Hepatic stellate cell (primary cell): ENCODE measurements around the gene SLC2A4.

Experiments used
- DNase-seq: peaks from one replicate; pipeline ENCODE4 v3.0.0; 2011; ENCODE audit warnings: low spot score

SLC2A4 gene

DNA sequence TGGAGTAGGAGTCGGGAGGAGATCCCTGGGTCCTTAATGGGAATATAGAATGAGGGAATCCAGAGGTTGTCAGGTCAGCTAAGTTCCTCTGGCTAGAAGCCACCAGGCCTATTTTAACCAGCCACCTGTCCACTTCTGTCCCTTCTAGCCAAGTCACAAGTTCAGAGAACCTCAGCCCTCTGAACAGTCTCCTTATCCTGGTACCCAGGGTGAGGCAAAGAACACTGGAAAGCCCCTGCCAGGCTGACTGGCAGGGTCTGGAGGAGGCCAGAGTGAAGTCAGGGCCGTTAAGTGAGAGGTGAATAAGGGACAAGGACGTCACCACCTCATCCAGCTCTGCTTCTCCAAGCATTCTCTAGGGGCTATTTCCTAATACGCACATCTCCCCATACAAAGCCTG lies 32.7 kb upstream of the SLC2A4 start:
- DNase-seq: no peak

- DNase-seq: no peak
These were observed 32.3 kb upstream of the SLC2A4 start for GRCh38 chr17:7249214-7249613.

GRCh38 chr17:7249830-7250229 lies 31.7 kb upstream of the SLC2A4 start:
- DNase-seq: no peak

- no peak for DNase-seq
These were observed 30.6 kb upstream of the SLC2A4 start for GRCh38 chr17:7250695-7251627.

DNA sequence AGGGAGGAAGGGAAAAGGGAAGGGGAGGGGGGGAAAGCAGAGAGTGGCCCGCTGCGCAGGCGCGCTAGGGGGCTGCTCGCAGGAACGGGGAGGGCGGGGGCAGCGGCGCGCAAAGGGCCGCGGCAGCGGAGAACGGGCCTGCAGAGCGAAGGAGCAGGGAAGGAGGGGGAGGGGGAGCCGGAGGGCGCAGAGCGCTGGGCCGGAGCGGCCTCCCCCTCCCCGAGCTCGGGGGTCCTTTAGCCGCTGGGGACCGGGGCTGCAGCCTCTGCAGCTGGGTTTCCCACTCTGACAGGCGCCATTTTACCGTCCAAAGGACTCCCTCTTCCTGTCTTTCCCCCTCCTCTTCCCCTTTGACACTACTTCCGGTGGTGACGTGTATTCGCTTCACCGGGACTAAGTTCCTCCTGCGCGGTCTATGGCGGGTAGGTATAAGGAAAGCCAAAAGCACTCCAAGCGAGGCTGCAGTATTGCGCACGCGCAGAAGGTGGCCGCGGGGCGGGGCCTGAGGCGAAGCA lies 29.8 kb upstream of the SLC2A4 start, which contains the start of gene CTDNEP1:
TSS of gene CTDNEP1 (minus strand) at position 74 of the 515 bp plus-strand sequence. CDS start 438 bp downstream, outside the sequence.
- peak; percentile 99 for DNase-seq

DNA sequence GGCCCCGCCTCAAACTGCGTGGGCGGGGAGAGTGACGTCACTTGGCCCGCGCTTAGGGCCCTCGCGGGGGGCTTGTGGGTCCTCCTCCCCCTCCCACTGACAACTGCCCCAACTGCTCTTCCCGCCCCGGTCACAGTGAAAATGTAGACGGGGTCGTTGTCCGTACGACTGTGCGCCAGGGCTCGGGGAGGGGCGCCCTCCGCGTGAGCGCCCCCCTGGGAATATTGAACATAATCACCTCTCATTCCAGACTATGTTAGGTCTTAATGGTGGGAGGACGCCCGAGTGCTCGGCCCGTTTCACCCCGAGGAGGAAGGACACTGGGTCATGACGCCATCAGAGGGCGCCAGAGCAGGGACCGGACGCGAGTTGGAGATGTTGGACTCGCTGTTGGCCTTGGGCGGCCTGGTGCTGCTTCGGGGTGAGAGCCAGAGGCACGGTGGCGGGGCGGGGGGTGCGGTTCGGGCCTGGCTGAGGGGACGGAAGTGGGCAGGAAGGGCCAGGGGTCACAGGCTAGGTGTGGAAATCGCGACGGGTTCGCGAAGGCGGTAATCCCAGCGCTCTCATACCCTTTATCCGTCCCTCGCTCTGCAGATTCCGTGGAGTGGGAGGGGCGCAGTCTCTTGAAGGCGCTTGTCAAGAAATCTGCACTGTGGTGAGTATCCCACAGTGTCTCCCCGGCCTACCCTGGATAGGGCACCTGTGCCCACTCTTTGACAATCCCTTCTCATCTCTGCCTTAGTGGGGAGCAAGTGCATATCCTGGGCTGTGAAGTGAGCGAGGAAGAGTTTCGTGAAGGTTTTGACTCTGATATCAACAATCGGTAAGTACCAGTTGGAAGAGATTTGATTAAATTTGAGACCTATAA lies 29.1 kb upstream of the SLC2A4 start, which contains the start of gene ELP5:
TSS of gene ELP5 (plus strand) at position 40 of the 868 bp plus-strand sequence. CDS start at position 376, 336 bp downstream.
- peak; percentile 94 for DNase-seq

DNA sequence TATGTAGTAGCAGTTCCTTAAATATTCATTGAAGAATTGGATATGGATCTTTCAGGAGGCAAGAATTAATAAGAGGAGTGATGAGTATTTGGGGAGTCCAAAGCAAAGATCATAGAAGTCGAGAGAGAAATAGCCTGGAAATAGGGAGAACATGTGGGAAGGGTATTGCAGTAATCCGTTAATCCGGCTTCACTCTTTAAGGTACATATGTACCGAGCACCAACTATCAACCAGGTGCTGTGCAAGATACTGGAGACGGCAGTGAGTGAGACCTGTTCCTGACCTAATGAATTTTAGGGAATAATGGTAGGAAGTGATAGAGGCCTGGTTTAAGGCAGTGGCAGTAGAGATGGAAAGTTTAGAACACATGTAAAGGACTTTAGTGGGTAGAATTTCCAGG lies 28.4 kb upstream of the SLC2A4 start:
- DNase-seq: no peak

DNA sequence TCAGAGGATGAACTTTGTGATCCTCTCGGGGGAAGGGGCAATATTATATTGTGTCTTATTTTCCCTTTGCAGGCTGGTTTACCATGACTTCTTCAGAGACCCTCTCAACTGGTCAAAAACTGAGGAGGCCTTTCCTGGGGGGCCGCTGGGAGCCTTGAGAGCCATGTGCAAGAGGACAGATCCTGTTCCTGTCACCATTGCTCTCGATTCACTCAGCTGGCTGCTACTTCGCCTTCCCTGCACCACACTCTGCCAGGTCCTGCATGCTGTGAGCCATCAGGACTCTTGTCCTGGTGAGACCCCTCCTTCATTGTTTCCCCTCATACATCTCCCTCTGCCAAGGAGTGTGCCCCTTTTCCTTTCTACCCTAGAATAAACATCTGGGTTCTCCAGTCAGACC lies 27.0 kb upstream of the SLC2A4 start:
- no peak for DNase-seq

DNA sequence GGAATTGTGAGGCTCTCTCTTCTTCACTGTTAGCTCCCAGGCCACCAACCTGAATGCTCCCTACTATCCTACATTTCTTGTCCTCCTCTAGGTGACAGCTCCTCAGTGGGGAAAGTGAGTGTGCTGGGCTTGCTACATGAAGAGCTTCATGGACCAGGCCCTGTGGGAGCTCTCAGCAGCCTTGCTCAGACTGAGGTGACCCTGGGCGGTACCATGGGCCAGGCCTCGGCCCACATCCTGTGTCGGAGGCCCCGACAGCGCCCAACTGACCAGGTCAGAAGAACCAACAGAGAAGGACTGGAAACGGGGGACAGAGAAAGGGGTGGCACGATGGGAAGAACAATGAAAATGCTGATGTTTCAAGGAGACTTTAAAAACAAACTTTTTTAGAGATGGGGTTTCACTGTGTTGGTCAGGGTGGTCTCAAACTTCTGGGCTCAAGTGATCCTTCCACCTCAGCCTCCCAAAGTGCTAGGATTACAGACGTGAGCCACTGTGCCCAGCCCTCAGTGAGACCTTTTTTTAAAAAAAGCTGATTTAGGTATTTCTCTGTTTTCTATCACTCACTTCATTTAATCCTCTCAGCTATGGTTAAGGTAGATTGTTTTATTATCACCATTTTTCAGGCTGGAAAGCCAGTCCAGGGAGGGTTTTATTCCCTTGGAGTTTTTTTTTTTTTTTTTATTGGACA lies 24.6 kb upstream of the SLC2A4 start:
- no peak for DNase-seq

DNA sequence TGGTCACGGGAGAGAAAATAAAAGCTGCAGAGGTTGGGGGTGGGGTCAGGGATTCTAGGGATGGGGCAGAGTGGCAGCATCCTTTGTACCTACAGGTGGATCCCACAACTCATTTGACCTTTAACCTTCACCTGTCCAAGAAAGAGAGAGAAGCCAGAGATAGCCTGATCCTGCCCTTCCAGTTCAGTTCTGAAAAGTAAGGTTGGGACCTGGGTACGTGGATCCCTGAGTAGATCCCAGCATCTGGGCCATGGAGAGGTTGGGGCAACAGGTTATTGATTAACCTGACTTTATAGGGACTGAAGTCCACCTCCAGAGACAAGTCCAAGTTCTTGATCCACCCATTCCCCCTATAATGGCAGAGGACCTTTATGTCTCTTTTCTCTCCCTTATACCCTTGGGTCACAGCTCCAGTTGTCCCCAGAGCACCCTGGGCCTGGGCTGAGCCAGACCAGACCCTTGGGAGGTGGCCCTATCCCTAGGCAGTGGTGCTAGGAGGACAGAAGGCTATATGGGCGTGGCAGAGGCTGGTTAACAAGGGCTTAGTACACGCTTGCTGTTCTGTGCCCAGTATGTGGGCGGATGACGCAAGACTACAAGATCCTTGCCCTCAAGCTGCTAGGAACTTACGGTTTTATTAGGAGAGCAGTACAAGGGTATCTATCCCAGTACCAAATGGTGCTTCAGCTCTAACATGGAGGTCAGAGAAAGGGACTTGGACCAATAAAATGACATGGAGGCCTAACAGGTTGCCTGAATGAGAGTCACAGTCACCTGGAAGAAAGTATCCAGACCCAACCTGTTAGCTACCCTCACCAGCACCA lies 22.6 kb upstream of the SLC2A4 start:
- no peak for DNase-seq

- DNase-seq: no peak
These were observed 22.0 kb upstream of the SLC2A4 start for GRCh38 chr17:7259555-7259889.

- DNase-seq: no peak
These were observed 21.4 kb upstream of the SLC2A4 start for GRCh38 chr17:7260151-7260550.

GRCh38 chr17:7260651-7261378 lies 20.7 kb upstream of the SLC2A4 start:
- peak; percentile 60 for DNase-seq

- DNase-seq: peak; percentile 28
These were observed 19.9 kb upstream of the SLC2A4 start for GRCh38 chr17:7261379-7262191.

DNA sequence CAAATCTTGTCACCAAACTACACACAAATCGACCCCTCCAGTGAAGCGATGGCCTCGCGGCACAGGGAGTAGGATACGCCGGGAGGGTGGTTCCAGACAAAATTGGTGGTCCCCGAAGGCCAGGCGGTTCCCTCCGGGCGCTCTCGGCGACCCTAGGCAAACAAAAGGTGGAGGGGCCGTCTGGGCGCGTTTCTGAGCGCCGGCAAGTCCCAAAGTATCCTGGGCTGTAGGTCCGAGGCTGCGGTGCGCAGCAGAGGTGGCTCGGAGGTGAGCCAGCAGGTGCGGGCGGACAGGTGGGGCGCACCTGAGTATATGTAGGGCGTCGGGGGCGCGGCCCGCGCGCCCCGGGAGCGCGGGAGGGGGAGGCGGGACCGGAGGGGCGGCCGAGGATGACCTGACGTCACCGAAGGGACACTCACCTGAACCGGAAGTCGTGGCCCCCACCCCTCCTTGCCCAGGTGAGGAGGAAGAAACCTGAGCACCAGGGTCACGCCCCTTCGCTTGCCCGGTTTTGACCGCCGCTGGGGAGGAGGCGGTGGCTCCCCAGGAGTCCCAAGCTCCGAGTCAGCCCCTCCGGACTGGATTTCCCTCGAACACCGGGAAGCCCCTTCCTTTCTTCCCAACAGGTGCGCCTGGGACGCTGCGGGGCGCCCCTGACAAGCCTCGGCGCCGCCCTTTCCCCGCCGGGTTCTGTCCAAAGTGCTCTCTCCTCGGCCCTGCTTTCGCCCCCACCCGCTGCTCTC lies 19.2 kb upstream of the SLC2A4 start, which contains the start of gene CLDN7:
TSS of gene CLDN7 (minus strand) at position 287 of the 743 bp plus-strand sequence. CDS start 435 bp downstream, outside the sequence.
- DNase-seq: no peak

DNA sequence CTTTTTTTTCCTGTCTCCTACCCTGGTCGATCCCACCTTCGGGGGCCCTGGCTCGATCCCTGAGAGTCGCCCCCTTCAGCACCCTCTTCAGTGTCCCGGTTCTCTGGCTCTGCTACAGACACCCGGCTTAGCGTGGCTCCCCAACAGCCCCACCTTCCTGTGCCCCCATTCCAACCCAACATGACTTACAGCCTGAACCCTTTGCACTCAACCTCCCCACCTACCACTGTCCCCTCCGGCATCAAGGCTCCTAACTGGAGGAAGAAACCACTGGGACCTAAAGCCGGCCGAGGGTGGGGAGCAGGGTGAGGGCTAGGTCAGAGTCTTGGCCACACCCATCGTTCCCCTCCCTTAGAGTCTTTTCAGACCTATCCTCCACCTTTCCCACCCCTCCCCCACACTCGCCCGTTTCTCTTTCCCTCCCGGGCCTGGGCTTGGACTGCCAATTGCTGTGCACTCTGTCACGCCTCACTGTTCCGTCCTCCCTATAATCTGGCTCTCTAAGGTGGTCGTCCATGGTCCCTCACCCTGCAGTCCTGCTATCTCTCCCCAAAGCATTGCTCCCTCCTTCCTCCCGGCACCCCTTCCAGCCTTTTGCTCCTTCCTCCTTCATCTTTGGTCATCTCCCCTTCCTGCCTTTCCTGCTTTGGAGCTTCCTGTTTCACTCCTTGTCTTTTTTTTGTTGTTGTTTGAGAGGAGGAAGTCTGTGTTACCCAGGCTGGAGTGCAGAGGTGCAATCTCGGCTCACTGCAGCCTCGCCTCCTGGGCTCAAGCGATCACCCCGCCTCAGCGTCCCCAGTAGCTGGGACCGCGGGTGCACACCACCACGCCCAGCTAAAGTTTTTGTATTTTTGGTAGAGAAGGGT lies 18.4 kb upstream of the SLC2A4 start:
- DNase-seq: no peak

DNA sequence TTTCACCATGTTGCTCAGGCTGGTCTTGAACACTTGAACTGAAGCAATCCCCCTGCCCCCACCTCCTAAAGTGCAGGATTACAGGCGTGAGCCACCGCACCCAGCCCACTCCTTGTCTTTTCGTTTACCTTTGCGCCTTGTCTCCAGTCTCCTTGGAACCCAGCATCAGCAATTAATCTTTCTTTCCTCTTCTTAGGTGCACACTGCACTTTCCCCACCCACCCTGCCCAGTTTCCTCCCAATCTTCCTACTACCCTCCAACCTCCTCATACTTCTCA lies 17.8 kb upstream of the SLC2A4 start:
- no peak for DNase-seq

DNA sequence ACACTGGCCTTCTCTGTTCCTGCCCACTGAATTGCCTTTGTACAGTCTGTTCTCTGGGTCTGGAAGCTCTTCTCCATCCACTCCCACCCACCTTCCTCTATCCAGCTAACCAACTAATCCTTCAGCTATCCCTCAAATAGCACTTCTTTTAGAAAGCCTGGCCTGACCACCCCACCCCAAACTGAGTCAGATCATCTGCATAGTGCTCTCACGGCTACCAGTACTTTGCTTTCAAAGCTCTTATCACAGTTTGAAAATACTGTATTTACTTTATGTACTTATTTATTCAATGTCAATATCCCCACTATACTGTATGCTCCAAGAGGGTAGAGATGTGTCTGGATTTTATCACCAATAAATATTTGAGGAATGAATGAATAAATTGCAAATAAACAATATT lies 14.7 kb upstream of the SLC2A4 start:
- DNase-seq: no peak
